Frontal cortex (tissue), 4 donors: ENCODE data around the gene AKAP8L. TPM values are rescaled to one million over a fixed set of nuclear protein-coding genes. Genes with fewer than 3 reads are reported as not detected.
"Not testable (repeated sequence)": the region's sequence is repeated elsewhere in the genome, so short reads cannot be mapped to it uniquely, and the experiment has no call there.

Experiments used
- DNase-seq, 2 donors: peaks; one replicate each; pipeline ENCODE4 v3.0.0; 2012; ENCODE audit warnings: low spot score in 2 of 2
- FAIRE-seq: peaks from 2 replicates; lab custom pipeline; 2012; peaks lifted over from hg19 to GRCh38; lab: Jason Lieb, UNC
- total RNA-seq: library from RNA; depleted of rRNA; stranded (reverse); fragments of >200 nt; gene quantifications from one replicate; pipeline ENCODE4 v1.2.3, GENCODE V29; 2014
- donor health status: control.
- donor health status: control.
- donor health status: control.

The AKAP8L gene
- total RNA-seq, 1 donor from 2014 or later: 65.2 TPM

DNA sequence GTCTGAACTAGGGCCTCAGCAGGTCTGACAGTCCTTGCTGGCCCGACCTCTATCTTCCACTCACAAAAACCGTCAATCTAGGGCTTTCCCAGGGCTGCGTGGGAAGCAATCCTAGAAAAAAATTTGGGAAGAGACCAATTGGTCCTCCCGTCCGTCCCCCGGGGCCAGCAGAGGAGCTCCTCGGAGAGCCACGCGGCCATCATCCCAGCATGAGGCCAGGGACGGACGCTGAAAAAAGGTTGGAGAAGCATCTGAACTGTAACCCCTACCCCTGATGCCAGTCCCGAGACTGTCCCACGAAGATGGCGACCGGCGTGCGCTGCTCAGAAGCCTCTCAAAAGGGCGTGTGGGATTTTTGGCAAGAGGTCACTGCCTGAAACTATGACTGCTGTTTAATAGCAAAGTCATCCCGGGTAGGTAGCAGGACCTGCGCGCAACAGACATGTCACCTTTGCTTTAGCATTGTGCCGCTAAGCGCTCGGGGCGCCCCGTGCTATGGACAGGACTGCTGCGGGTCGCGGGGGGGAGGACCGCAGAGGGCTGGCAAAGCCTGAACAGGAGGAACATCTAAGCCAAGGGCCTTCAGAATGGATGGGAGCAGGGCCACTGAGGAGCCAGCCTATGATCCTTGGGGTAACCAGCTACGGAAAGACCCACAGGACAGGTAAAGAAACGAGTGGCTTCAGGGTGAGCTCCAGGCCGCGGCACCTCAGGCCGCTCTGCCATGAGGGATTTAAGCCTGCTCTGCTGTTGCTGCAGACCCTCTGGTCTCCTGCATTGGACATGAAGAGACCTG, 49.8 kb downstream of the AKAP8L start:
- DNase-seq: no peak
- FAIRE-seq: no peak

GRCh38 chr19:15368051-15368632, 50.6 kb downstream of the AKAP8L start:
- no peak for FAIRE-seq
- DNase-seq: no peak

GRCh38 chr19:15367439-15367838, 51.3 kb downstream of the AKAP8L start:
- DNase-seq: no peak
- no peak for FAIRE-seq

- DNase-seq (no peak), FAIRE-seq (no peak)
Observed at GRCh38 chr19:15365264-15365663, 53.5 kb downstream of the AKAP8L start.

GRCh38 chr19:15363791-15364190, 55.0 kb downstream of the AKAP8L start:
- FAIRE-seq, DNase-seq: not testable (repeated sequence)

DNA sequence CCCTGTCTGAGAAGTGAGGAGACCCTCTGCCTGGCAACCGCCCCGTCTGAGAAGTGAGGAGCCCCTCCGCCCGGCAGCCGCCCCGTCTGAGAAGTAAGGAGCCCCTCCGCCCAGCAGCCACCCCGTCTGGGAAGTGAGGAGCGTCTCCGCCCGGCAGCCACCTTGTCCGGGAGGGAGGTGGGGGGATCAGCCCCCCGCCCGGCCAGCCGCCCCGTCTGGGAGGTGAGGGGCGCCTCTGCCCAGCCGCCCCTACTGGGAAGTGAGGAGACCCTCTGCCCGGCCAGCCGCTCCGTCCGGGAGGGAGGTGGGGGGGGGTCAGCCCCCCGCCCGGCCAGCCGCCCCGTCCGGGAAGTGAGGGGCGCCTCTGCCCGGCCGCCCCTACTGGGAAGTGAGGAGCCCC, 55.7 kb downstream of the AKAP8L start:
- FAIRE-seq, DNase-seq: not testable (repeated sequence)

DNA sequence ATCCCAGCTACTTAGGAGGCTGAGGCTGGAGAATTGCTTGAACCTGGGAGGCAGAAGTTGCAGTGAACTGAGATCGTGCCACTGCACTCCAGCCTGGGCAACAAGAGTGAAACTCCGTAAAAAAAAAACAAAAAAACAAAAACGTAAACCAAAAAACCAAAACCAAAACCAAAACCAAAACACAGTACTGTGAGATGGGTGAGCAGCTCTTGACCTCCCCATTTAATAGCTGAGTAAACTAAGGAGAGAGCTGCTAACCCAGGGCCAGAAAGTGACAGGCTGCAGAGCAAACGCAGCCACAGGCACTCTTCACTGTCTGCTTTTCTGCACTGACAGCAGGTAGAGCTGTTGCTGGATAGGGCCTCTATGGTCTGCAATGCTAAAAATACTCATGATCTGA, 58.8 kb downstream of the AKAP8L start:
- DNase-seq, FAIRE-seq: not testable (repeated sequence)

DNA sequence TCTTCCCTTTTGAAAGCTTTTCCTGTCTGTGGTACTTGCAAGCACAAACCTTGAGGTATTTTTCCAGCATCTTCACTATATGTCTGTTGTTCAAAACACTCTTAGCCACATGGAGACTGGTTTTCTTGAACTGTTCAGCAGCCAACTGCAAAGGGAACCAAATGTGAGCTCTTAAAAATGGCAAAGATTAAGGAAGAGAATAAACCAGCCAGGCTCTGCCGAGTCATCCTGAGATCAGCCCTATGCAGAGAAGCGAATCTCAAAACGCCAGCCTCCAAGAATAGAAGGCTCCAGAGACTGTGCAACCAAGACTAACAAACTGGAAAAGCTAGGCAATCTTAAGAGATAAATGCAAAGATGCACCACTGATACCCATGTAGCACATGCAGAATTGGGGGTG, 59.9 kb downstream of the AKAP8L start:
- DNase-seq: no peak
- FAIRE-seq: no peak

DNA sequence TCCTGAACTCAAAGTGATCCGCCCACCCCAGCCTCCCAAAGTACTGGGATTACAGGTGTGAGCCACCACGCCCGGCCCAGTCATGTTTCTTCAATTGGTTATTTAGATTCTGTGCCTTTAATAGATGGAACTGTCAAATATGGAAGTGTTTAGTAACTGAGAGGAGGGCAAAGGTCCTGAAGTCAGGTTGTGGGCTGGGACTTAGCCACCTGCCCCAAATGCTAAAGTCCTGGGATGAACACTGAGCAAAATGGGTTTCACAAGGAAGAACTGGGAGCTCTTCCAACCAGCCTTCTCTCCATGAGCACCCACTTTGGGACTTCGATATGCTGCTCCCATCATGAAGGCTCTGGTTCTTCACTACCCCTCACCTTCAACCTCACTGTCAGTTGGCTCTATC, 60.9 kb downstream of the AKAP8L start:
- FAIRE-seq: no peak
- no peak for DNase-seq

GRCh38 chr19:15354566-15355296, 64.1 kb downstream of the AKAP8L start:
- no peak for FAIRE-seq
- DNase-seq: no peak

DNA sequence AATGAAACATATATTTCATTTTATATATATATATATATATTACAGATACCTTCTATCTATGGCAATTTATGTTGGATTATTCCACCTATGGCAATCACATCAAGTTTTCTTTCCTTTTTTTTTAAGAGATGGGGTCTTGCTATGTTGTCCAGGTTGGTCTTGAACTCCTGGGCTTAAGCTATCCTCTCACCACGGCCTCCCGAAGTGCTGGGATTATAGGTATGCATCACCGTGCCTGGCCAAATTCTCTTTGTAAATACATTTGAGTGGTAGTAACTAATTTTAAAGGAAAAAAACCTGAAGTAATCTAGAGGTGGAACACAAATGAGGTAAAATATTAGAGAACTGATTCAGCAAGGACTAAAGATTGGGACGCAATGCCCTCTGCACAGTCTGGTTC, 64.9 kb downstream of the AKAP8L start:
- DNase-seq (no peak), FAIRE-seq (no peak)

DNA sequence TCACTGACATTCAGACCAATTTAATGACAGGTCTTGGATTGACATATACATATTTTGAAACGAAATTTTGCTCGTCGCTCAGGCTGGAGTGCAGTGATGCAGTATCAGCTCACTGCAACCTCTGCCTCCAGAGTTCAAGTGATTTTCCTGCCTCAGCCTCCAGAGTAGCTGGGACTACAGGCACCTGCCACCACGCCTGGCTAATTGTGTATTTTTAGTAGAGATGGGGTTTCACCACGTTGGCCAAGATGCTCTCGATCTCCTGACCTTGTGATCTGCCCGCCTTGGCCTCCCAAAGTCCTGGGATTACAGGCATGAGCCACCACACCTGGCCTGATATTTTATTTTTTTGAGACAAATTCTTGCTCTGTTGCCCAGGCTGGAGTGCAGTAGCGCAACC, 66.3 kb downstream of the AKAP8L start:
- not testable (repeated sequence) for FAIRE-seq, DNase-seq

DNA sequence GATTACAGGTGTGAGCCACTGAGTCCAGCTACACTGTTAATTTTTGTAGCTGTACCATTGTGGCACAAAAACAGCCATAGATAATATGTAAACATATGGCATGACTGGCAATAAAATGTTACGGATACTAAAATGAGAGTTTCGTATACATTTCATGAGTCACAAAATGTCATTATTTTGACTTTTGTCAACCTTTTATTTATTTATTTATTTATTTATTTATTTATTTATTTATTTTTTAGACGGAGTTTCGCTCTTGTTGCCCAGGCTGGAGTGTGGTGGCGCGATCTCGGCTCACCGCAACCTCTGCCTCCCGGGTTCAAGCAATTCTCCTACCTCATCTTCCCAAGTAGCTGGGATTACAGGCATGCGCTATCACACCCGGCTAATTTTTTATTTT, 77.5 kb downstream of the AKAP8L start:
- FAIRE-seq: not testable (repeated sequence)

DNA sequence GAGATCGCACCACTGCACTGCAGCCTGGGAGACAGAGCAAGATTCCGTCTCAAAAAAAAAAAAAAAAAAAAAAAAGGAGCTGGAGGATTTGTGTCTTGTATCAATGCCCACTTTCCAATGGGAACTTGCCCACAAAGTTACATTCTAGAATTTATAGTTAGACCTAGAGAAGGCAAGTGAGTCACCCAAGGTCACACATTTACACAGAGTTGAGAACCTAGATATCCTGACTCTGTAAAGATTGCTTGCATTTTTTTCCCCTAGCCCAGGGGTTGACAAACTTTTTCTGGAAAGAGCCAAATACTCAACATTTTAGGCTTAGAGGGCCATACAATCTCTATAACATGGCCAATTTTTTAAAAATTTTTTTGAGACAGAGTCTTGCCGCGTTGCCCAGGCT, 78.7 kb downstream of the AKAP8L start:
- FAIRE-seq (no peak), DNase-seq (no peak)

More for the DNA sequence above, 77.5 kb downstream of the AKAP8L start:
- not testable (repeated sequence) for DNase-seq

GRCh38 chr19:15337202-15337601, 81.6 kb downstream of the AKAP8L start:
- FAIRE-seq: no peak
- DNase-seq: no peak

DNA sequence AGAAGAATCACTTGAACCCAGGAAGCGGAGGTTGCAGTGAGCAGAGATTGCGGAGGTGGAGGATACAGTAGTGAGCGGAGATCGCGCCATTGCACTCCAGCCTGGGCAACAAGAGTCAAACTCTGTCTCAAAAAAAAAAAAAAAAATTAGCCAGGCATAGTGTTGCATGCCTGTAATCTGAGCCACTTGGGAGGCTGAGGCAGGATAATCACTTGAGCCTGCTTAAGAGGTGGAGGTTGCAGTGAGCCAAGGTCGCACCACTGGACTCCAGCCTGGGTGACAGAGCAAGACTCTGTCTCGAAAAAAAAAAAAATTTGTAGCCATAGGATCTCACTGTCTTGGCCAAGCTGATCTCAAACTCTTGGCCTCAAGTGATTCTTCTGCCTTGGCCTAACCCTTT, 82.8 kb downstream of the AKAP8L start:
- DNase-seq, FAIRE-seq: not testable (repeated sequence)

- FAIRE-seq (no peak), DNase-seq (peak; percentile 95)
Observed at GRCh38 chr19:15332311-15332996, 86.3 kb downstream of the AKAP8L start, which contains the start of gene BRD4. Gene BRD4, minus strand, starts transcription at chr19:15332539. Its CDS starts 59,440 bp downstream, at chr19:15273099.

GRCh38 chr19:15331419-15332310, 87.1 kb downstream of the AKAP8L start:
- FAIRE-seq: no peak
- peak; percentile 78 to 84 for DNase-seq

- no peak for FAIRE-seq
Observed at GRCh38 chr19:15330801-15331418, 87.9 kb downstream of the AKAP8L start.

More at GRCh38 chr19:15330801-15331418, 87.9 kb downstream of the AKAP8L start:
- DNase-seq: peak in 1 of 2 donors; percentile 63
